Endothelial cell of umbilical vein (primary cell): Measurements from ENCODE around the gene ZC3H12C. TPM values are rescaled to one million over a fixed set of nuclear protein-coding genes. Genes with fewer than 3 reads are reported as not detected.

Source experiments
- BruUV-seq: library from RNA; stranded (reverse); fragments of 400-500 nt; replicated peaks from 2 replicates; lab custom pipeline; 2021; lab: Mats Ljungman, UMichigan
- CTCF ChIA-PET: fragments of 300-600, 350-600 bp; sonication (Branson Sonifier 250); formaldehyde crosslinking; loops from one replicate; lab custom pipeline; 2021; ENCODE audit warnings: antibody characterized with exemption, inconsistent platforms; lab: Charles Lee
- POLR2A ChIA-PET: fragments of 300-600, 350-600 bp; sonication (Branson Sonifier 250); formaldehyde crosslinking; loops from one replicate; lab custom pipeline; 2021; ENCODE audit warnings: antibody characterized with exemption, inconsistent platforms; lab: Charles Lee
- DNase-seq: peaks from one replicate; pipeline ENCODE4 v3.0.0-alpha.2; 2011; ENCODE audit warnings: low read depth, low spot score
- FAIRE-seq: peaks from 2 replicates; lab custom pipeline; 2011; peaks lifted over from hg19 to GRCh38; lab: Jason Lieb, UNC
- H2AFZ ChIP-seq: 2 replicates; pipeline ENCODE4 v1.6.0; 2012; ENCODE audit warnings: low read depth, low read length, control low read depth, inconsistent platforms
- H3K27ac ChIP-seq: 2 replicates; pipeline ENCODE4 v1.5.1; 2011; ENCODE audit warnings: low read depth, mild to moderate bottlenecking, control low read depth, low read length, moderate library complexity; ENCODE audit not compliant: insufficient read depth
- H3K27me3 ChIP-seq, 2 experiments: 2 replicates each; pipeline versions ENCODE4 v1.6.0 to v1.6.1; 2011; ENCODE audit warnings: low read length in 2 of 2, mixed read lengths in 1 of 2; ENCODE audit not compliant: control insufficient read depth in 2 of 2, insufficient read depth in 2 of 2
- H3K36me3 ChIP-seq, 2 experiments: 2 replicates in 1 of 2; 3 replicates in 1 of 2; pipeline ENCODE4 v1.5.1; 2011; ENCODE audit warnings: low read length in 2 of 2, mild to moderate bottlenecking in 1 of 2, moderate library complexity in 1 of 2; ENCODE audit not compliant: control insufficient read depth in 2 of 2, insufficient read depth in 2 of 2; ENCODE audit errors: extremely low read depth in 1 of 2
- H3K4me1 ChIP-seq: 3 replicates; pipeline ENCODE4 v1.5.1; 2011; ENCODE audit warnings: mild to moderate bottlenecking, low read length; ENCODE audit not compliant: control insufficient read depth, insufficient read depth; ENCODE audit errors: extremely low read depth
- H3K4me2 ChIP-seq: 2 replicates; pipeline ENCODE4 v1.6.1; 2011; ENCODE audit warnings: low read length, control low read depth, mixed read lengths; ENCODE audit not compliant: insufficient read depth
- H3K4me3 ChIP-seq, 3 experiments: fragments of 200-600 bp in 1 of 3; sonication (generic), shearing (Covaris generic) in 1 of 3; replicated peaks in 1 of 3; 2 replicates each; pipeline ENCODE4 v1.5.1; 2011 to 2016; ENCODE audit warnings: control low read depth in 3 of 3, low read length in 3 of 3, mild to moderate bottlenecking in 2 of 3, inconsistent platforms in 1 of 3, low read depth in 1 of 3, moderate library complexity in 1 of 3; ENCODE audit not compliant: insufficient read depth in 1 of 3
- H3K79me2 ChIP-seq: 2 replicates; pipeline ENCODE4 v1.6.0; 2012; ENCODE audit warnings: low read length, inconsistent platforms; ENCODE audit not compliant: control insufficient read depth, insufficient read depth
- H3K9ac ChIP-seq: replicated peaks from 2 replicates; pipeline ENCODE3; 2011; ENCODE audit warnings: low read length, control low read depth; ENCODE audit not compliant: insufficient read depth; ENCODE audit errors: extremely low read depth
- H3K9me1 ChIP-seq: replicated peaks from 3 replicates; pipeline ENCODE4 v1.6.0; 2011; ENCODE audit warnings: mild to moderate bottlenecking, low read length; ENCODE audit not compliant: control insufficient read depth, insufficient read depth; ENCODE audit errors: extremely low read depth
- H3K9me3 ChIP-seq: replicated peaks from 2 replicates; pipeline ENCODE4 v1.5.1; 2012; ENCODE audit warnings: low read length, inconsistent platforms; ENCODE audit not compliant: control insufficient read depth, insufficient read depth
- H4K20me1 ChIP-seq: replicated peaks from 2 replicates; pipeline ENCODE3; 2011; ENCODE audit warnings: mild to moderate bottlenecking, low read length; ENCODE audit not compliant: control insufficient read depth, insufficient read depth; ENCODE audit errors: extremely low read depth
- CTCF ChIP-seq, 2 donors: IDR thresholded peaks; 1 replicate in 1 of 2; 2 replicates in 1 of 2; pipeline ENCODE4 v1.5.1; 2011; ENCODE audit warnings: low read length in 2 of 2, mild to moderate bottlenecking in 2 of 2, moderate library complexity in 2 of 2, control low read depth in 1 of 2, inconsistent platforms in 1 of 2, low read depth in 1 of 2; ENCODE audit not compliant: insufficient read depth in 1 of 2; ENCODE audit errors: extremely low read depth in 1 of 2
- EZH2 ChIP-seq: IDR thresholded peaks from 2 replicates; pipeline ENCODE4 v1.6.1; 2012; ENCODE audit warnings: borderline replicate concordance, low read depth, mild to moderate bottlenecking, moderate library complexity, low read length, inconsistent platforms; ENCODE audit not compliant: severe bottlenecking
- FOS ChIP-seq: IDR thresholded peaks from 2 replicates; pipeline ENCODE4 v1.6.1; 2011; ENCODE audit warnings: mild to moderate bottlenecking, low read length, moderate library complexity, borderline replicate concordance; ENCODE audit not compliant: insufficient read depth
- GATA2 ChIP-seq: IDR thresholded peaks from 2 replicates; pipeline ENCODE4 v1.7.0; 2011; ENCODE audit warnings: low read depth, mild to moderate bottlenecking, moderate library complexity, mixed read lengths, low read length; ENCODE audit not compliant: insufficient read length, insufficient read depth
- JUN ChIP-seq: IDR thresholded peaks from 2 replicates; pipeline ENCODE4 v1.6.1; 2011; ENCODE audit warnings: borderline replicate concordance, low read depth; ENCODE audit not compliant: insufficient read length, insufficient read depth
- MAX ChIP-seq: IDR thresholded peaks from 2 replicates; pipeline ENCODE4 v1.6.1; 2011; ENCODE audit not compliant: insufficient read depth, insufficient read length
- MYC ChIP-seq: IDR thresholded peaks from one replicate; pipeline ENCODE4 v1.6.1; 2011; ENCODE audit warnings: mild to moderate bottlenecking, low read depth, low read length
- POLR2A ChIP-seq: IDR thresholded peaks from 2 replicates; pipeline ENCODE4 v1.6.1; 2012; ENCODE audit warnings: low read depth, mild to moderate bottlenecking, control low read depth, low read length
- POLR2AphosphoS5 ChIP-seq: IDR thresholded peaks from 2 replicates; pipeline ENCODE4 v1.6.1; 2012; ENCODE audit warnings: low read depth, mild to moderate bottlenecking, control low read depth, low read length, moderate library complexity; ENCODE audit not compliant: insufficient read depth
- dilution Hi-C: fragments of 300-500 bp; cut with MboI; formaldehyde crosslinking; loops from one replicate; pipeline ENCODE4 v1.15.0; 2019; ENCODE audit warnings: low sequenced_read_pairs; ENCODE audit not compliant: extremely low pct_ligation_motif_present
- intact Hi-C: fragments of 100-400 bp; cut with micrococcal nuclease; formaldehyde crosslinking; loops from one replicate; pipeline ENCODE4 v1.10.0; 2022
- polyA plus RNA-seq, 4 experiments: library from polyadenylated mRNA; depleted of rRNA in 3 of 4; stranded (reverse) in 3 of 4; unstranded in 1 of 4; fragments of >200 nt; gene quantifications; 2 replicates each; pipeline versions ENCODE4 v1.2.1 to v1.2.3, GENCODE V29; 2011 to 2012; ENCODE audit warnings: missing spikeins in 1 of 4
- total RNA-seq: library from RNA; stranded (reverse); gene quantifications from 2 replicates; pipeline ENCODE4 v1.2.3, GENCODE V29; 2021

ZC3H12C gene
- total and polyA plus RNA-seq, 2 donors (not counting 3 experiments of a cell fraction or from before 2014, with no cell fraction given): 5.5 to 14.7 TPM

- ChIA-PET CTCF (interaction anchor here (1.3 kb wide), 1 partner anchor 8 kb away, joined by 4 read pairs; no protein-coding TSS in a partner anchor), POLR2A (no interaction called here)
- intact Hi-C loops (no loop called here), dilution Hi-C loops (no loop called here)
- no peak for DNase-seq
- peaks cover 31% of the 10 kb centered on the region for H3K79me2 ChIP-seq
- no peak overlapping the region for H3K27ac ChIP-seq
- no peaks in the 10 kb centered on the region for H3K36me3 ChIP-seq
- H3K9ac ChIP-seq: no peak overlapping the region
- no peaks in the 10 kb centered on the region for H3K9me3 ChIP-seq
- TF ChIP-seq EZH2 (no peak), MAX (no peak), MYC (no peak), POLR2A (no peak), POLR2AphosphoS5 (no peak), GATA2 (no peak), JUN (no peak), CTCF (IDR thresholded peaks at IDR 0.05; ENCODE audit: extremely low read depth in 1 of 2, insufficient read depth in 1 of 2, low read depth in 1 of 2, low read length in 2 of 2) (no peak), FOS (no peak)
- H3K4me1 ChIP-seq: no peaks in the 10 kb centered on the region
- no peak overlapping the region for H2AFZ ChIP-seq
- no TSS peak for BruUV-seq
- H3K4me2 ChIP-seq: no peak overlapping the region
- H4K20me1 ChIP-seq: peaks cover 3% of the 10 kb centered on the region
- no peaks in the 10 kb centered on the region for H3K9me1 ChIP-seq
- H3K27me3 ChIP-seq: no peaks in the 10 kb centered on the region
- H3K4me3 ChIP-seq: no peak overlapping the region
- FAIRE-seq: no peak
Observed at GRCh38 chr11:110131386-110132123, 38.4 kb downstream of the ZC3H12C start.
